Measurements from ENCODE around the gene TXNDC15.

DNA sequence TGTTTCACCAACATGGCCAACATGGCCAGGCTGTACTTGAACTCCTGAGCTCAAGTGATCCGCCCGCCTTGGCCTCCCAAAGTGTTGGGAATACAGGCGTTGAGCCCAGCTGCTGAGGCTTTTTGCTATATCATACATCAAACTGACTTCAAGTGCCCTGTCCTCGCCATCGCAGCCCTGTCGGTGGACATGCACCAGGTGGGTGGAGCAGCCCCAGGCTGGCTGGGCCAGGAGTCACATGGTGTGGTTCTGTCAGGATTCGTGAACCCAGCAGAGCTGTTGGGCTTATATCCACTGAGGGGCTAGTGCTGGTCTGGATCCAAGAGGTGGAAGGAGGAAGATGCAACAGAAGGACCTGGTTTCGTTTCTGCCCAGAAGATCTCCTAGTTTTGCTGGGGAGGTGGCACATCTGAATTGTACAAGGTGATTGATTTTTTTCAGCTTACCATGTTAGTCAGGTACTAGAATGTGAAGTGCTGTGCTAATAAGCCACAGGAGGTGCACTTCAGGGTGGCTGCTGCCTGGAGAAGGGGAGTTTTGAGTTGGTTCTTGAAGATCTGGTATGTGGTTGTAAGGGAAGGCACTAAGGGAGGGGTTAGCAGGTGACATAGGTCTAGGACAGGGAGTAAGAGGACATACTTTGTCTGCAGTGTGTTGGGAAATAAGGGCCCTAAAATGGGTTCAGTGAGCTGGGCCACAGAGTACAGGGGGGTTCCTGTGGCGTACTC lies 46.8 kb downstream of the TXNDC15 start:
- TF ChIP-seq CTCF (optimal IDR thresholded peaks at IDR 0.05 in 1 of 3, IDR thresholded peaks at IDR 0.05 in 1 of 3, conservative IDR thresholded peaks at IDR 0.05 in 1 of 3; ENCODE audit: extremely low read depth in 1 of 3, insufficient read depth in 2 of 3, low read length in 3 of 3) (no peak), EZH2 (IDR thresholded peaks at IDR 0.05; ENCODE audit: low read length) (no peak)
